K562 (cell line): ENCODE data around the gene MGST1. TPM values are rescaled to one million over a fixed set of nuclear protein-coding genes. Genes with fewer than 3 reads are reported as not detected.

Experiments
- ATAC-seq: fragments of 200-7000 bp; cut with Tn5 transposase; 3 replicates; pipeline ENCODE4 v1.9.1; 2020; ENCODE audit warnings: moderate library complexity
- BruUV-seq: library from RNA; stranded (reverse); fragments of 400-500 nt; replicated peaks from 2 replicates; lab custom pipeline; 2021; lab: Mats Ljungman, UMichigan
- CTCF ChIA-PET: fragments of 300-600 bp; formaldehyde crosslinking; extraction: SDS; loops from one replicate; lab custom pipeline; 2021; ENCODE audit warnings: low intra/inter-chr PET ratio; lab: Yijun Ruan, JAX
- POLR2A ChIA-PET: fragments of 300-600, 350-650 bp; sonication (Branson Sonifier 250); formaldehyde crosslinking; extraction: SDS; loops from one replicate; lab custom pipeline; 2021; ENCODE audit warnings: antibody characterized with exemption, inconsistent platforms; lab: Yijun Ruan, JAX
- DNase-seq, 4 experiments: peaks; one replicate each; pipeline versions ENCODE4 v3.0.0 to v3.0.0-alpha.2; 2011 to 2018; ENCODE audit warnings: low spot score in 3 of 4, mixed read lengths in 3 of 4; ENCODE audit errors: extremely low read depth in 1 of 4
- FAIRE-seq: peaks from 2 replicates; lab custom pipeline; 2011; peaks lifted over from hg19 to GRCh38; lab: Jason Lieb, UNC
- H2AFZ ChIP-seq: 2 replicates; pipeline ENCODE4 v1.6.0; 2011; ENCODE audit warnings: low read depth, low read length, control low read depth, inconsistent platforms
- H3K27ac ChIP-seq: fragments of 200-600 bp; 3 replicates; pipeline ENCODE4 v1.8.0; 2011; ENCODE audit warnings: low read depth, mild to moderate bottlenecking, control low read depth, inconsistent platforms, low read length, moderate library complexity, mixed read lengths; ENCODE audit errors: extremely low read depth
- H3K27me3 ChIP-seq, 2 experiments: fragments of 300-600 bp in 1 of 2; 2 replicates in 1 of 2; 3 replicates in 1 of 2; pipeline versions ENCODE4 v1.6.0 to v1.8.0; 2011; ENCODE audit warnings: inconsistent platforms in 2 of 2, low read length in 2 of 2, mild to moderate bottlenecking in 1 of 2, mixed read lengths in 1 of 2, moderate library complexity in 1 of 2; ENCODE audit not compliant: control insufficient read depth in 2 of 2, insufficient read depth in 2 of 2
- H3K36me3 ChIP-seq: fragments of 300-600 bp; 3 replicates; pipeline ENCODE4 v1.8.0; 2011; ENCODE audit warnings: mild to moderate bottlenecking, low read length, inconsistent platforms; ENCODE audit not compliant: control insufficient read depth, insufficient read depth
- H3K4me1 ChIP-seq, 2 experiments: fragments of 200-600 bp in 1 of 2; replicated peaks in 1 of 2; 2 replicates in 1 of 2; 3 replicates in 1 of 2; pipeline versions ENCODE4 v1.5.1 to v1.8.0; 2011; ENCODE audit warnings: inconsistent platforms in 2 of 2, low read length in 2 of 2, mild to moderate bottlenecking in 1 of 2, mixed read lengths in 1 of 2, moderate library complexity in 1 of 2; ENCODE audit not compliant: control insufficient read depth in 2 of 2, insufficient read depth in 2 of 2
- H3K4me2 ChIP-seq: 2 replicates; pipeline ENCODE4 v1.6.1; 2011; ENCODE audit warnings: low read length, control low read depth, inconsistent platforms, mixed read lengths; ENCODE audit not compliant: insufficient read depth
- H3K4me3 ChIP-seq: fragments of 200-600 bp; sonication (generic), shearing (Covaris generic); 2 replicates; pipeline ENCODE4 v1.5.1; 2016; ENCODE audit warnings: control low read depth, inconsistent platforms
- H3K79me2 ChIP-seq: fragments of 200-600 bp; 3 replicates; pipeline ENCODE4 v1.8.0; 2011; ENCODE audit warnings: low read length, inconsistent platforms; ENCODE audit not compliant: control insufficient read depth, insufficient read depth
- H3K9ac ChIP-seq, 2 experiments: 2 replicates each; pipeline versions ENCODE4 v1.6.0 to v1.6.1; 2011; ENCODE audit warnings: low read depth in 2 of 2, low read length in 2 of 2, control low read depth in 1 of 2, inconsistent platforms in 1 of 2, mild to moderate bottlenecking in 1 of 2, mixed read lengths in 1 of 2; ENCODE audit not compliant: insufficient read depth in 1 of 2
- H3K9me1 ChIP-seq: one replicate; pipeline ENCODE4 v1.6.0; 2011; ENCODE audit warnings: inconsistent platforms, mild to moderate bottlenecking, low read length, moderate library complexity; ENCODE audit not compliant: control insufficient read depth, insufficient read depth
- H3K9me3 ChIP-seq: replicated peaks from 2 replicates; pipeline ENCODE4 v1.5.1; 2011; ENCODE audit warnings: low read depth, low read length, inconsistent platforms; ENCODE audit not compliant: control insufficient read depth, insufficient read depth
- H4K20me1 ChIP-seq: replicated peaks from 2 replicates; pipeline ENCODE4 v1.6.1; 2011; ENCODE audit warnings: low read length, inconsistent platforms, mixed read lengths; ENCODE audit not compliant: control insufficient read depth, insufficient read depth
- FOXJ2 ChIP-seq: fragments of 200-800 bp; sonication (Bioruptor generic); IDR thresholded peaks from 2 replicates; pipeline ENCODE4 v1.6.1; 2016; ENCODE audit warnings: missing genetic modification characterization, missing compliant biosample characterization
- KLF10 ChIP-seq: fragments of 250-450 bp; sonication (Bioruptor Pico); IDR thresholded peaks from 2 replicates; pipeline ENCODE4 v1.6.1; 2021; ENCODE audit warnings: matching md5 sums
- LARP7 ChIP-seq: fragments of 450-650 bp; IDR thresholded peaks from 2 replicates; pipeline ENCODE4 v1.6.1; 2016
- LEF1 ChIP-seq: fragments of 450-650 bp; IDR thresholded peaks from 2 replicates; pipeline ENCODE4 v1.6.1; 2016; ENCODE audit warnings: mild to moderate bottlenecking
- MEF2A ChIP-seq: IDR thresholded peaks from 2 replicates; pipeline ENCODE4 v1.6.1; 2011; ENCODE audit warnings: low read depth, mild to moderate bottlenecking, low read length, moderate library complexity; ENCODE audit not compliant: control insufficient read depth
- MEIS2 ChIP-seq: fragments of 450-650 bp; IDR thresholded peaks from 2 replicates; pipeline ENCODE4 v1.6.1; 2014; ENCODE audit warnings: mild to moderate bottlenecking; ENCODE audit not compliant: partially characterized antibody
- PKNOX1 ChIP-seq: fragments of 450-650 bp; IDR thresholded peaks from 2 replicates; pipeline ENCODE4 v1.6.1; 2016
- TRIM28 ChIP-seq: fragments of 450-650 bp; IDR thresholded peaks from 2 replicates; pipeline ENCODE4 v1.6.1; 2017
- ZBED1 ChIP-seq: IDR thresholded peaks from 2 replicates; pipeline ENCODE4 v1.6.1; 2014
- ZKSCAN1 ChIP-seq: fragments of 150-350 bp; IDR thresholded peaks from 2 replicates; pipeline ENCODE4 v1.6.1; 2016; ENCODE audit warnings: low read depth, low read length
- ZNF124 ChIP-seq: sonication (generic); formaldehyde crosslinking; IDR thresholded peaks from 2 replicates; pipeline ENCODE4 v1.8.1; 2022; ENCODE audit warnings: missing genetic modification reagents
- ZNF449 ChIP-seq: fragments of 250-450 bp; sonication (Bioruptor Pico); IDR thresholded peaks from 2 replicates; pipeline ENCODE4 v1.8.0; 2022; ENCODE audit warnings: moderate library complexity, mild to moderate bottlenecking, inconsistent platforms
- ZNF655 ChIP-seq: fragments of 250-450 bp; sonication (Bioruptor Pico); IDR thresholded peaks from 2 replicates; pipeline ENCODE4 v1.5.0; 2021
- WGBS: fragments of 100-300 bp; shearing (Covaris generic); methylation state at CpG from one replicate; pipeline ENCODE4 v1.1.6; 2016; ENCODE audit warnings: low coverage, mixed read lengths; ENCODE audit not compliant: insufficient coverage; ENCODE audit errors: missing lambda C conversion rate; 5-methylcytosine and 5-hydroxymethylcytosine counted together
- in situ Hi-C: fragments of 300-500 bp; cut with MboI; formaldehyde crosslinking; loops from 4 replicates; pipeline ENCODE4 v1.15.0; 2018; ENCODE audit warnings: inconsistent platforms, mixed read lengths
- intact Hi-C: fragments of 100-400 bp; cut with micrococcal nuclease; formaldehyde crosslinking; loops from 2 replicates; pipeline ENCODE4 v1.14.2; 2022
- polyA plus RNA-seq, 8 experiments: library from polyadenylated mRNA; depleted of rRNA in 4 of 8; stranded (reverse) in 5 of 8; unstranded in 3 of 8; fragments of >200 nt; fragmentation: Nextera tagmentation in 2 of 8; fragmentation: Illumina TruSeq in 1 of 8; extraction: Ambion mirVana in 2 of 8; extraction: Trizol in 1 of 8; gene quantifications; 2 replicates each; pipeline versions ENCODE4 v1.2.1 to v1.2.3, GENCODE V29; 2011 to 2014; ENCODE audit warnings: inconsistent platforms in 1 of 8, missing spikeins in 1 of 8
- total RNA-seq, 7 experiments: library from RNA; depleted of rRNA in 6 of 7; stranded (reverse); fragments of >200 nt in 6 of 7; fragmentation: Illumina TruSeq in 2 of 7; extraction: Trizol in 2 of 7; gene quantifications; 2 replicates each; pipeline versions ENCODE4 v1.2.1 to v1.2.3, GENCODE V29; 2011 to 2021; ENCODE audit warnings: low replicate concordance in 1 of 7

MGST1 gene
- total and polyA plus RNA-seq, 9 of the 15 experiments (the other 6 are each of a cell fraction or from before 2014, with no cell fraction given), result 12.1 to 190 (median 73.3) TPM

GRCh38 chr12:16327963-16328362 is 19.5 kb upstream of the MGST1 start (continued):
- TF ChIP-seq TRIM28, result no peak
- TF ChIP-seq KLF10, result no peak

GRCh38 chr12:16329594-16329993 is 17.9 kb upstream of the MGST1 start:
- intact Hi-C loops, result no loop called here
- Histone ChIP-seq H3K4me1 (no peaks in the 10 kb centered on the region), H3K27me3 (no peaks in the 10 kb centered on the region), H4K20me1 (no peaks in the 10 kb centered on the region), H3K4me3 (no peak overlapping the region), H2AFZ (no peak overlapping the region)
- DNase-seq, result no peak
- no TSS peak for BruUV-seq
- CTCF ChIA-PET, result no interaction called here
- in situ Hi-C loops, result no loop called here
- peak; percentile 57; the same call in 1 of the 2 replicates for TF ChIP-seq MEF2A
- no peak for TF ChIP-seq FOXJ2 (tag)
- no peak for TF ChIP-seq ZNF124 (CRISPR knock-in tag)
- TF ChIP-seq ZKSCAN1, result no peak
- no peak for TF ChIP-seq LEF1
- no peak for TF ChIP-seq ZNF655 (CRISPR knock-in tag)
- TF ChIP-seq LARP7, result no peak
- TF ChIP-seq MEIS2, result peak; percentile 24
- no peak for TF ChIP-seq ZNF449 (CRISPR knock-in tag)
- peak; percentile 70 for TF ChIP-seq PKNOX1
- TF ChIP-seq ZBED1, result no peak
- TF ChIP-seq, all 486 proteins: peak for 3
- Histone ChIP-seq H3K4me2 (no peak overlapping the region), H3K9me1 (no peaks in the 10 kb centered on the region), H3K9ac (no peak overlapping the region), H3K79me2 (no peaks in the 10 kb centered on the region), H3K27ac (no peak overlapping the region), H3K9me3 (no peaks in the 10 kb centered on the region), H3K36me3 (no peaks in the 10 kb centered on the region)
- POLR2A ChIA-PET, result no interaction called here
- no peak for ATAC-seq
- FAIRE-seq, result no peak
- 0% methylated on average over 2 of the region's 2 CpGs for WGBS
